Measurements from ENCODE around the gene CENPU. TPM values are rescaled to one million over a fixed set of nuclear protein-coding genes. Genes with fewer than 3 reads are reported as not detected.

The CENPU gene
- total and polyA plus RNA-seq, 12 donors: 0.62 to 4.6 (median 1.4) TPM

DNA sequence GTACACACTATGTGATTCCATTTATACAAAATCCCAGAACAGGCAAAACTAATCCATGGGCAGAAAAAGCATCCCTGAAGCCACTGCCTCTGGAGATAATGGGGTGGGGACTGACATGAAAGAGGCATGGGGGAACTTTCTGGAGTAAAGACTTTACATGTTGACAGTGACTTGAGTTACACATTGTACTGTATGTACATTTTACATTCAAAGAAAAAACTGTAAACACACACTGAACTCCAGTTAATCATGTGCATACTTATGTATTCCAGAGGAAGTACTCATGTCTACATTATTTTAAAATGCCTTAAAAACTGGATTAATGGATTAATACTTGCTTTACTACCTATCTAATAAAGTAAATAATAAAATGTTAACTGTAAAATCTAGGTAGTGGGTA, 21.6 kb downstream of the CENPU start:
- Histone ChIP-seq H3K9me3 (peaks cover 0 to 4% (median 0%) of the 10 kb centered on the region in 11 donors), H3K4me1 (no peaks in the 10 kb centered on the region), H3K36me3 (peaks cover 0 to 29% (median 0%) of the 10 kb centered on the region in 9 donors), H3K4me3 (no peak overlapping the region), H3K27ac (no peak overlapping the region), H3K27me3 (no peaks in the 10 kb centered on the region)
- intact Hi-C loops (cut with DNase I): loop anchor here in 1 of 10 donors (10.0 kb wide), 1 partner anchor 48 kb away; no protein-coding TSS in a partner anchor
- DNase-seq (no peak), ATAC-seq (no peak)
- TF ChIP-seq, protein P1, sequence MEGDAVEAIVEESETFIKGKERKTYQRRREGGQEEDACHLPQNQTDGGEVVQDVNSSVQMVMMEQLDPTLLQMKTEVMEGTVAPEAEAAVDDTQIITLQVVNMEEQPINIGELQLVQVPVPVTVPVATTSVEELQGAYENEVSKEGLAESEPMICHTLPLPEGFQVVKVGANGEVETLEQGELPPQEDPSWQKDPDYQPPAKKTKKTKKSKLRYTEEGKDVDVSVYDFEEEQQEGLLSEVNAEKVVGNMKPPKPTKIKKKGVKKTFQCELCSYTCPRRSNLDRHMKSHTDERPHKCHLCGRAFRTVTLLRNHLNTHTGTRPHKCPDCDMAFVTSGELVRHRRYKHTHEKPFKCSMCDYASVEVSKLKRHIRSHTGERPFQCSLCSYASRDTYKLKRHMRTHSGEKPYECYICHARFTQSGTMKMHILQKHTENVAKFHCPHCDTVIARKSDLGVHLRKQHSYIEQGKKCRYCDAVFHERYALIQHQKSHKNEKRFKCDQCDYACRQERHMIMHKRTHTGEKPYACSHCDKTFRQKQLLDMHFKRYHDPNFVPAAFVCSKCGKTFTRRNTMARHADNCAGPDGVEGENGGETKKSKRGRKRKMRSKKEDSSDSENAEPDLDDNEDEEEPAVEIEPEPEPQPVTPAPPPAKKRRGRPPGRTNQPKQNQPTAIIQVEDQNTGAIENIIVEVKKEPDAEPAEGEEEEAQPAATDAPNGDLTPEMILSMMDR (IDR thresholded peaks at IDR 0.05): no peak

DNA sequence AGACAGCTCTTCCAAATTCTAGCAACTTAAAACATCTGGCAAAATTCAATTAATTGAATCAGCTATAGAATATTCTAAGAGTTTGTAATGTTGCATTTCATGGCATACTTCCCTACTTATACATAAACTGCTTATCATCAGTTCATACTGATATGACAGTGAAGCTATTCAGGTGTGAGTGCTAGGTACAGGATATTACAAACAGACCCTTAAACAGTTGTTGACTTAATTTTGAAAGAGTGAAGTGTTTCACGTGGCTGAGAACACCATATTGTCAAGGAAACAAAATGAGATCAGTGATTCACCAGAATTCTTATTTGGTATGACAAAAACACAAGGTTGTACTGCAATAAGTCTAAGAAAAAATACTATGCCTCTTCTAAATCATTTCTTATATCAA, 27.4 kb downstream of the CENPU start:
- H3K36me3 ChIP-seq: peaks cover 0 to 21% (median 0%) of the 10 kb centered on the region in 9 donors
- no peak overlapping the region for H3K27ac ChIP-seq
- no peaks in the 10 kb centered on the region for H3K27me3 ChIP-seq
- H3K4me3 ChIP-seq: no peak overlapping the region
- DNase-seq: no peak
- TF ChIP-seq, protein P1 (IDR thresholded peaks at IDR 0.05): no peak
- ATAC-seq: no peak
- intact Hi-C loops (cut with DNase I): no loop called here
- H3K9me3 ChIP-seq: peaks cover 0 to 4% (median 0%) of the 10 kb centered on the region in 11 donors
- 88 to 89% methylated on average over 1 of the region's 1 CpG for WGBS, 2 donors
- no peaks in the 10 kb centered on the region for H3K4me1 ChIP-seq

DNA sequence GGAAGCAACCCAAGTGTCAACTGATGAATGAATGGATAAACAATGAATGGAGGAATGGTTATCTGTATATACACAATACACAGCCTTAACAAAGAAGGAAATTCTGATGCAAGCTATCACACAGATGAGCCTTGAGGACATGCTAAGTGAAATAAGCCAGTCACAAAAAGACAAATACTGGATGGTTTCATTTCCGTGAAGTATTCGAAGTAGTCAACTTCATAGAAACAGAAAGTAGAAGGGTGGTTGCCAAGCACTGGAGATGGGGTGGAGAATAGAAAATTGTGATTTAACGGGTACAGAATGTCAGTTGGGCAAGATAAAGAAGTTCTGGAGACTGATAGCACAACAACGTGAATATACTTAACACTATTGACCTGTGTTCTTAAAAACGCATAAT, 28.2 kb downstream of the CENPU start:
- Histone ChIP-seq H3K36me3 (peaks cover 0 to 21% (median 0%) of the 10 kb centered on the region in 9 donors), H3K27me3 (no peaks in the 10 kb centered on the region), H3K4me3 (no peak overlapping the region), H3K4me1 (no peaks in the 10 kb centered on the region), H3K9me3 (peaks cover 0 to 4% (median 0%) of the 10 kb centered on the region in 11 donors), H3K27ac (no peak overlapping the region)
- intact Hi-C loops (cut with DNase I): no loop called here
- 82 to 92% methylated on average over 5 of the region's 5 CpGs for WGBS, 2 donors
- TF ChIP-seq, protein P1 (IDR thresholded peaks at IDR 0.05): no peak
- ATAC-seq (no peak), DNase-seq (no peak)

DNA sequence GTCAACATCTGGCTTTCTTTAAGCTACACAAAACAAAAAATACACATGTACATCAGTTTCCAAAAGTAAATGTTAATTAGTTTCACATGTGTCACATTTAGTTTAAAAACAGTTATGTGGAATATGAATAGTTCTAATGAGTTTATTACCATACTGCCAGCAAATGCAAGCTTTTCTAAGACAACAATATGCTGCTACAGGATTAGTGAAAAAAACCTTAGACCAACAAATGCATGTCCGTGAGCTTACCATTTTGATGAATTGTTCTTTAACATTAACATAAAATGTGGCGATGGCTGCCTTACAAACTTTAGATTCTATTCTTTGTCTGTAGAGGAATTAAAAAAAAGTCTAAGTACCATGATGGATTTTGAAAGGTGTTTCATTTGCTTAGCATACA, 31.8 kb downstream of the CENPU start:
- Histone ChIP-seq H3K27me3 (no peaks in the 10 kb centered on the region), H3K9me3 (no peaks in the 10 kb centered on the region), H3K27ac (no peak overlapping the region), H3K4me3 (no peak overlapping the region), H3K4me1 (peaks cover 0 to 10% (median 0%) of the 10 kb centered on the region in 9 donors), H3K36me3 (peaks cover 0 to 28% (median 0%) of the 10 kb centered on the region in 9 donors)
- TF ChIP-seq, protein P1 (IDR thresholded peaks at IDR 0.05): no peak
- intact Hi-C loops (cut with DNase I): no loop called here
- ATAC-seq (no peak), DNase-seq (no peak)
- WGBS, 2 donors: 99 to 100% methylated on average over 2 of the region's 2 CpGs

Measured in heart right ventricle (tissue), 16 donors.